GM06990 (cell line): ENCODE data around the gene OPN1SW.

Experiments used
- DNase-seq: peaks from one replicate; pipeline ENCODE4 v3.0.0-alpha.2; 2011; ENCODE audit not compliant: insufficient read length; ENCODE audit errors: extremely low read depth
- H3K27me3 ChIP-seq: replicated peaks from 2 replicates; pipeline ENCODE4 v1.6.0; 2011; ENCODE audit warnings: low read length; ENCODE audit not compliant: control insufficient read depth, insufficient read depth
- H3K36me3 ChIP-seq: 2 replicates; pipeline ENCODE4 v1.5.1; 2011; ENCODE audit warnings: low read length; ENCODE audit not compliant: control insufficient read depth, insufficient read depth
- H3K4me3 ChIP-seq: replicated peaks from 2 replicates; pipeline ENCODE4 v1.5.1; 2011; ENCODE audit warnings: low read depth, mild to moderate bottlenecking, control low read depth, low read length
- CTCF ChIP-seq: IDR thresholded peaks from 2 replicates; pipeline ENCODE4 v1.5.1; 2011; ENCODE audit warnings: low read length, control low read depth, mild to moderate bottlenecking, inconsistent platforms; ENCODE audit not compliant: insufficient read depth, poor library complexity, severe bottlenecking

Gene OPN1SW

GRCh38 chr7:128739990-128740682 is 35.5 kb downstream of the OPN1SW start:
- Histone ChIP-seq H3K36me3 (peaks cover 2% of the 10 kb centered on the region), H3K4me3 (peak overlapping the region; percentile 99), H3K27me3 (no peaks in the 10 kb centered on the region)
- DNase-seq = no peak
- no peak for TF ChIP-seq CTCF

GRCh38 chr7:128739048-128739962 is 36.3 kb downstream of the OPN1SW start, which contains the start of gene CALU:
Gene CALU, plus strand, starts transcription at chr7:128739359. Its CDS starts 9,225 bp downstream, at chr7:128748584.
- peaks cover 2% of the 10 kb centered on the region; the same call in 1 of the 2 replicates for H3K36me3 ChIP-seq
- DNase-seq = peak; percentile 97
- peak within 1 kb of the TSS; percentile 99 for H3K4me3 ChIP-seq
- no peak for TF ChIP-seq CTCF
- H3K27me3 ChIP-seq = no peaks in the 10 kb centered on the region

- no peak for TF ChIP-seq CTCF
- DNase-seq = no peak
Measured at GRCh38 chr7:128738570-128739047, 37.0 kb downstream of the OPN1SW start.

GRCh38 chr7:128737867-128738385 is 37.7 kb downstream of the OPN1SW start:
- Histone ChIP-seq H3K4me3 (no peak overlapping the region), H3K36me3 (no peaks in the 10 kb centered on the region), H3K27me3 (no peaks in the 10 kb centered on the region)
- no peak for TF ChIP-seq CTCF
- DNase-seq = no peak

More at GRCh38 chr7:128738570-128739047, 37.0 kb downstream of the OPN1SW start:
- no peaks in the 10 kb centered on the region for H3K36me3 ChIP-seq
- peak overlapping the region; percentile 99 for H3K4me3 ChIP-seq
- H3K27me3 ChIP-seq = no peaks in the 10 kb centered on the region

- no peaks in the 10 kb centered on the region for H3K36me3 ChIP-seq
- DNase-seq = no peak
- no peaks in the 10 kb centered on the region for H3K27me3 ChIP-seq
- H3K4me3 ChIP-seq = no peak overlapping the region
- TF ChIP-seq CTCF = no peak
Measured at GRCh38 chr7:128737441-128737840, 38.2 kb downstream of the OPN1SW start.
